Measurements from ENCODE around the gene CALN1.
"Not testable (repeated sequence)": the region's sequence is repeated elsewhere in the genome, so short reads cannot be mapped to it uniquely, and the experiment has no call there.

CALN1 gene

DNA sequence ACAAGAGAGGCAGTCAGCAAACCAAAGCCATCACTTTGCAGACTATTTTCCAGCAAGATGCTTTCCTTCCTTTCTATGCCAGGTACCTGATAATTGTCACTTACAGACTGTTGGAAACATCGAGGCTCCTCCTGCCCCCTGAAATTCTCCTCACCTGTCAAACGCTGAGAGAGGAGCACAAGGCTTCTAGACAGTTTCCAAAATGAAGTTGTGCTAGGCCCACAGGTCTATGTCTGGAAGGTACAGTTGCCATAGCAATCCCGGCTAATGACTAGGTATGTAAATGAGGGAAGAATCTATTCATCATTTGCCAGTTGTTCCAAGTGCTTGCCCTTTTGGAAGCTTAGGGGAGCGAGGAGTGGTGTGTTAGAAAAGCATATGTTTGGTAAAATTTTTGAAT, 334.4 kb downstream of the CALN1 start:
- Histone ChIP-seq H3K4me1 (ENCODE audit: insufficient read depth, low read length) (no peaks in the 10 kb centered on the region), H3K4me3 (ENCODE audit: low read length) (no peak overlapping the region), H3K27me3 (ENCODE audit: insufficient read depth, low read length) (no peaks in the 10 kb centered on the region), H2AFZ (ENCODE audit: low read depth, low read length) (no peak overlapping the region), H3K9me3 (ENCODE audit: low read length) (no peaks in the 10 kb centered on the region), H3K36me3 (ENCODE audit: insufficient read depth, low read length) (no peaks in the 10 kb centered on the region)

DNA sequence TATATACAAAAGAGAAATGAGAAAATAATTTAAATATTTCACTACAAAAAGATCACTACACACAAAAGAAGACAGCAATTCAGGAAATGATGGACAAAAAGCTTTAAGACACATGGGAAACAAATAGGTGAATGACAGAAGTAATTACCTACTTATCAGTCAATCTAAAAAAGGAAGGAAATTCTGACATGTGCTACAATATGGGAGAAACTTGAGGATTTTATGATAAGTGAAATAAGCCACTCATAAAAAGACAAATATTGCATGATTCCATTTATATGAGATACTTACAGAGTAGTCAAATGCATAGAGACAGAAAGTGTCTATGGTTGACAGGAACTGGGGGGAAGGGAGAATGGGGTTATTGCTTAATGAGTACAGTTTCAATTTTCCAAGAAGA, 339.2 kb downstream of the CALN1 start:
- H3K36me3 ChIP-seq (ENCODE audit: insufficient read depth, low read length), result no peaks in the 10 kb centered on the region
- no peak overlapping the region for H3K4me3 ChIP-seq (ENCODE audit: low read length)
- H3K9me3 ChIP-seq (ENCODE audit: low read length), result no peaks in the 10 kb centered on the region
- no peaks in the 10 kb centered on the region for H3K4me1 ChIP-seq (ENCODE audit: insufficient read depth, low read length)
- H2AFZ ChIP-seq (ENCODE audit: low read depth, low read length), result no peak overlapping the region
- H3K27me3 ChIP-seq (ENCODE audit: insufficient read depth, low read length), result no peaks in the 10 kb centered on the region

DNA sequence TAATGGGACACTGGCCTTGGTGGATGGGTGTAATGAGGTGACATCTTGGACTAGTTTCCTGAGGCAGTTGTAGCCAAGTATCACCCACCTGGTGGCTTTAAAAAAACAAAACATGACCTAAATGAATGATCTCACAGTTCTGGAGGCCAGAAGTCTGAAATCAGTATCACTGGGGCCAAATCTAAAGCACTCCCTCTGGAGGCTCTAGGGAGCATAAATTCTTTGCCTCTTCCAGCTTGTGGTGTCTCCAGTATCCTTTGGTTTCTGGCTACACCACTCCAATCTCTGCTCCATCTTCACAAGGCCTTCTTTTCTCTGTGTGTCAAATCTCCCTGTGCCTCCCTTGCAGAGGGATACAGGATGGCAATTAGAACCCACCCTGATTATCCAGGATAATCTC, 342.9 kb downstream of the CALN1 start:
- H3K27me3 ChIP-seq (ENCODE audit: insufficient read depth, low read length), result no peaks in the 10 kb centered on the region
- H3K36me3 ChIP-seq (ENCODE audit: insufficient read depth, low read length), result no peaks in the 10 kb centered on the region
- H3K9me3 ChIP-seq (ENCODE audit: low read length), result no peaks in the 10 kb centered on the region
- no peak overlapping the region for H2AFZ ChIP-seq (ENCODE audit: low read depth, low read length)
- H3K4me3 ChIP-seq (ENCODE audit: low read length), result no peak overlapping the region
- H3K4me1 ChIP-seq (ENCODE audit: insufficient read depth, low read length), result no peaks in the 10 kb centered on the region

DNA sequence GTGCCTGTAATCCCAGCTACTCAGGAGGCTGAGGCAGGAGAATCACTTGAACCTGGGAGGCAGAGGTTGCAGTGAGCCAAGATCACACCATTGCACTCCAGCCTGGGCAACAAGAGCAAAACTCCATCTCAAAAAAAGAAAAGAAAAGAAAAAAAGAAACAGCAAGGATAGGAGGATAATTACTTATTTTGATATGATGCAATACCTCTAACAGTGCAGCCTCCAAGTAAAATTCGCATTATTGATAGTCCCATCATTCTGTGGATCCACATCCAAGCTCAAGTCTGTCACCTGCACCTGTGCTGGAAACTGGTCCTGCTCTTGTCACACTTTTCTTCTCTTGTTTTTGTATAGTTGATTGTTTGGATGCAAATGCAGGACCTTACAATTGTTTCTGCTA, 346.4 kb downstream of the CALN1 start:
- not testable (repeated sequence) for H3K4me3 ChIP-seq (ENCODE audit: low read length); H2AFZ ChIP-seq (ENCODE audit: low read depth, low read length); H3K27me3 ChIP-seq (ENCODE audit: insufficient read depth, low read length); H3K36me3 ChIP-seq (ENCODE audit: insufficient read depth, low read length); H3K4me1 ChIP-seq (ENCODE audit: insufficient read depth, low read length); H3K9me3 ChIP-seq (ENCODE audit: low read length)

DNA sequence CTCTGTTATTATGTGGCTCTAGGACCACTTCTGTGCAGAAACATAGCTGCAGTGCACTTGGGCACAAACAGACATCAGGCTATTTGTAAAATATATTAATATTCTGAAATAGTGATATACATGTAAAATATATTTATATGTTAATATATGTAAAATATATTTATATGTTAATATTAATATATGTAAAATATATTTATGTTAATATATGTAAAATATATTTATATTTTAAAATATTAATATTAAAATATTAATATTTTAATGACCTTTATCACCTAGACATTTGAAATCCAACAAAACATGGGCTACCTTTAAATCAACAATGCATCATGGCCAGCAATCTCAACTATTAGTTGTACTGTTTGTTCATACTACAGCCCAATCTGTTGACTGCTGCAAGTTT, 347.2 kb downstream of the CALN1 start:
- H2AFZ ChIP-seq (ENCODE audit: low read depth, low read length), result no peak overlapping the region
- H3K4me3 ChIP-seq (ENCODE audit: low read length), result no peak overlapping the region
- no peaks in the 10 kb centered on the region for H3K27me3 ChIP-seq (ENCODE audit: insufficient read depth, low read length)
- no peaks in the 10 kb centered on the region for H3K36me3 ChIP-seq (ENCODE audit: insufficient read depth, low read length)
- no peaks in the 10 kb centered on the region for H3K4me1 ChIP-seq (ENCODE audit: insufficient read depth, low read length)
- H3K9me3 ChIP-seq (ENCODE audit: low read length), result no peaks in the 10 kb centered on the region

DNA sequence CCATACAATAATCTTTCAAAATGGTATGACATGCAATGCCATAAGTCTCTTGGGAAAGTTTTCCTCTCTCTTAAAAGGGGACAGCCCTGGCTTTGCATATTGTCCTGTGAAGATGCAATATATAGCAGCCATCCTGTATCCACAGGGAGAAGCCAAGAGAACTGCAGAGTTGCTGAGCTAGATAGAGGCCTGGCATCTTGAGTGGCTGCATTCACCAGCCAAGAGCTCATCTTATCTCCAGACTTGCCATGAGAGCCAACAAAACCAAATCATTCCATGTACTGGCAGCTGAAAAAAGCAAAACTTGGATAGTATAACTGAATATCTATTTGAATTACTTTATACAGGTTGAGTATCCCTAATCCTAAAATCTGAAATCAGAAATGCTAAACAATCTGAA, 348.8 kb downstream of the CALN1 start:
- H3K9me3 ChIP-seq (ENCODE audit: low read length), result no peaks in the 10 kb centered on the region
- H3K4me3 ChIP-seq (ENCODE audit: low read length), result no peak overlapping the region
- no peaks in the 10 kb centered on the region for H3K36me3 ChIP-seq (ENCODE audit: insufficient read depth, low read length)
- no peaks in the 10 kb centered on the region for H3K4me1 ChIP-seq (ENCODE audit: insufficient read depth, low read length)
- H3K27me3 ChIP-seq (ENCODE audit: insufficient read depth, low read length), result no peaks in the 10 kb centered on the region
- H2AFZ ChIP-seq (ENCODE audit: low read depth, low read length), result no peak overlapping the region

DNA sequence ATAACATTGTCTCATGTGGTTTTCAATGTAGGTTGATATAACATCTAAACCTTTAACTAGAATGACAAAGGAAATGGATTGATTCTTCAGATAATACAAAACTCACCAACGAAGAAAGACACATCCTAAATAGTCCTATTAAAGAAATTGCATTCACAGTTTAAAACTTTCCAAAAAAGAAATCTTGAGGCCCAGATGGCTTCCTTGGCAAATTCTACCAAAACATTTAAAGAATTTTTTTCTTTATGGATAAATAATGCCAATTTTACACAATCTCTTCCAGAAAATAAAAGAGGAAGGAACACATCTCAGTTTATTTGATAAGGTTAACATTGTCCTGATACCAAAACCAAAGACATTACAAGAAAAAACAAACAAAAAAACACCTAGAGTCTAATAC, 349.5 kb downstream of the CALN1 start:
- Histone ChIP-seq H3K9me3 (ENCODE audit: low read length) (no peaks in the 10 kb centered on the region), H3K4me1 (ENCODE audit: insufficient read depth, low read length) (no peaks in the 10 kb centered on the region), H3K27me3 (ENCODE audit: insufficient read depth, low read length) (no peaks in the 10 kb centered on the region), H2AFZ (ENCODE audit: low read depth, low read length) (no peak overlapping the region), H3K4me3 (ENCODE audit: low read length) (no peak overlapping the region), H3K36me3 (ENCODE audit: insufficient read depth, low read length) (no peaks in the 10 kb centered on the region)

DNA sequence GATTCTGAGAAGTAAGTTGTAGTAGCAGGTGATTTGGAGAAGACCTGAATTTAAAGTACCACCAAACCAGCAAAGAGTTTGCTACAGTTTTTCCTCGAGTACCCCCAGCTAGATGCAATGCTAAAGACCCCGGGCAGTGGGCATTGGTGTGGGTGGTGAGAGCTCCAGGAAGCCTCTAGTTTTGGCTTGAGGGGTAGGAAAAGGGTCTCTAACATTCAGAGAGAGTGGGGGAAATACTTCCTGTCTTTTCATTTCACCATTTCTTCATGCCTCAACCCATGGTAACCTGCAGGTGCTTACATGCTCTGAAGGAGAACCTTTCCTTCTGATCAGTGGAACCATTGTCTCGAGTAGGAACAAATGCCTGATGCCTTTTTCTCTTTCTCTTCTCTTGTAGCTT, 352.2 kb downstream of the CALN1 start:
- no peaks in the 10 kb centered on the region for H3K36me3 ChIP-seq (ENCODE audit: insufficient read depth, low read length)
- H3K4me1 ChIP-seq (ENCODE audit: insufficient read depth, low read length), result no peaks in the 10 kb centered on the region
- H2AFZ ChIP-seq (ENCODE audit: low read depth, low read length), result no peak overlapping the region
- H3K4me3 ChIP-seq (ENCODE audit: low read length), result no peak overlapping the region
- H3K27me3 ChIP-seq (ENCODE audit: insufficient read depth, low read length), result no peaks in the 10 kb centered on the region
- H3K9me3 ChIP-seq (ENCODE audit: low read length), result no peaks in the 10 kb centered on the region

DNA sequence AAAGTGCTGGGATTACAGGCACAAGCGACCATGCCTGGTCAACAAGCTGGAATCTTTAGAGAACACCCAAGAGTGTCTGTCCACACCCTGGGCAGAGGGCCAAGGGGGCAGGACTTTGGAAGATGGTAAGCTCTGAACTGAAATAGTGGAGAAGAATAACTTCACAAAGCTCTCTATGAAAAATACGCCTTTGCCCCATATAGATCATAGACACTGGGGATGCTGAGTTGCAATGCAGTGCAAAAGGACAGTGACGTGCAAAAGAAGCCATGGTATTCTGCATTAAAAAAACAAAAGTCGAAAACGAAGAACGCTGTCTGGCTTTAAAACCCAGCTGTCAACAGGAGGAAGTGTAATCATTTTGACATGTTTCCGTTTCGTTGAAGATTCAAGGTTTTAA, 353.6 kb downstream of the CALN1 start:
- H3K9me3 ChIP-seq (ENCODE audit: low read length), result no peaks in the 10 kb centered on the region
- H3K4me1 ChIP-seq (ENCODE audit: insufficient read depth, low read length), result no peaks in the 10 kb centered on the region
- H3K4me3 ChIP-seq (ENCODE audit: low read length), result no peak overlapping the region
- H3K27me3 ChIP-seq (ENCODE audit: insufficient read depth, low read length), result no peaks in the 10 kb centered on the region
- no peaks in the 10 kb centered on the region for H3K36me3 ChIP-seq (ENCODE audit: insufficient read depth, low read length)
- no peak overlapping the region for H2AFZ ChIP-seq (ENCODE audit: low read depth, low read length)

DNA sequence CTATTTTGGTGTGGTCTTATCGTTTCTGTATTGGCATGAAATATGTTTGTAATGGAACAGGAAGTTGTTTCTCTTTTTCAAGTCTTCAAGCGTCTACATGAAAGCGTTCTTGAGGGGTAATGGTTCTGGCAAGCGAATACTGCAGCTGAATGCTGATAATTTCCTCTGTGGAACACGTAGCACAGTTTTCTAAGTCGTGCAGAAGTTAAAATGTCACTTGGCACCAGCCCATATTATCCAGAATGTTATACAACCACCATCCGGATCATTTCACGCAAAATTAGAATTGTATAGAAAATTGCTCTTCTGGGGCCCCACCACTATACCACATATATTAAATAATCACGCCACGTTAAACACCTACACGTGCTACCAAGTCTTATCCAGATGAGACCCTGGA, 354.3 kb downstream of the CALN1 start:
- Histone ChIP-seq H3K27me3 (ENCODE audit: insufficient read depth, low read length) (no peaks in the 10 kb centered on the region), H3K36me3 (ENCODE audit: insufficient read depth, low read length) (no peaks in the 10 kb centered on the region), H3K4me3 (ENCODE audit: low read length) (no peak overlapping the region), H3K9me3 (ENCODE audit: low read length) (no peaks in the 10 kb centered on the region), H2AFZ (ENCODE audit: low read depth, low read length) (no peak overlapping the region), H3K4me1 (ENCODE audit: insufficient read depth, low read length) (no peaks in the 10 kb centered on the region)

DNA sequence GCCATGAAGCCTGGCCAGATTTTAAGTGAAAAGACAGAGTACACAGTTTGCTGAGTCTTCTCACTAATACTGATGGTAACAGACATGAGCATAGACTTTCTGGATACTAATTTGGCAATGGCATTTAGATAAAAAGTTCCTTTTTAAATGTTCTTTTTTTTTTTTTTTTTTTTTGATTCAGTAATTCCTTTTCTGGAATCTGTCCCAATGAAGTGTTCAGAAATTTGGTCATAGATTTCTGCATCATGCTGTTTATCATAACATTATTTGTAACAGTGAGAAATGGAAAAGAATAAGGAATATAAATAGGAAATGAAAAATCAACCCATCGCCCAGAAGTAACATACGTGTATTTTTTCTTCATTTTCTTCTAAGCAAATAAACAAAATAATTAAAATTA, 354.9 kb downstream of the CALN1 start:
- no peaks in the 10 kb centered on the region for H3K36me3 ChIP-seq (ENCODE audit: insufficient read depth, low read length)
- H3K4me3 ChIP-seq (ENCODE audit: low read length), result no peak overlapping the region
- no peaks in the 10 kb centered on the region for H3K4me1 ChIP-seq (ENCODE audit: insufficient read depth, low read length)

DNA sequence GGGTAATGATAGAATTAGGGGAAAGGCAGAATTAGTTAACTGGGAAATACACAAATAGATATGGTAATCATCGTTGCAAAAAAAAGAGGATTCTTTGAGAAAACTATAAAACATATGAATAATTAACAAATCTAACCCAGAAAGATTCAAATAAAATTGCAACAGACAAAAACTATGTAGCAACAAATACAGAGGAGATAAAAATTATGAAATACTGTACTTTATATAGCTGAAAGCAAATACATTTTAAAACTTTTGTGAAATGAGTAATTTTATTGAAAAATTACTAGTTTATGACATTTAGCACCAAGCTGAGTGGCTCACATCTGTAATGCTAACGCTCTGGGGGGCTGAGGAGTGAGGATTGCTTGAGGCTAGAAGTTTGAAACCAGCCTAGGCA, 356.7 kb downstream of the CALN1 start:
- H3K4me1 ChIP-seq (ENCODE audit: insufficient read depth, low read length), result no peaks in the 10 kb centered on the region
- H2AFZ ChIP-seq (ENCODE audit: low read depth, low read length), result no peak overlapping the region
- H3K27me3 ChIP-seq (ENCODE audit: insufficient read depth, low read length), result no peaks in the 10 kb centered on the region
- no peaks in the 10 kb centered on the region for H3K9me3 ChIP-seq (ENCODE audit: low read length)
- no peaks in the 10 kb centered on the region for H3K36me3 ChIP-seq (ENCODE audit: insufficient read depth, low read length)
- no peak overlapping the region for H3K4me3 ChIP-seq (ENCODE audit: low read length)

More for the DNA sequence above, 354.9 kb downstream of the CALN1 start:
- Histone ChIP-seq H3K9me3 (ENCODE audit: low read length) (no peaks in the 10 kb centered on the region), H2AFZ (ENCODE audit: low read depth, low read length) (no peak overlapping the region), H3K27me3 (ENCODE audit: insufficient read depth, low read length) (no peaks in the 10 kb centered on the region)

DNA sequence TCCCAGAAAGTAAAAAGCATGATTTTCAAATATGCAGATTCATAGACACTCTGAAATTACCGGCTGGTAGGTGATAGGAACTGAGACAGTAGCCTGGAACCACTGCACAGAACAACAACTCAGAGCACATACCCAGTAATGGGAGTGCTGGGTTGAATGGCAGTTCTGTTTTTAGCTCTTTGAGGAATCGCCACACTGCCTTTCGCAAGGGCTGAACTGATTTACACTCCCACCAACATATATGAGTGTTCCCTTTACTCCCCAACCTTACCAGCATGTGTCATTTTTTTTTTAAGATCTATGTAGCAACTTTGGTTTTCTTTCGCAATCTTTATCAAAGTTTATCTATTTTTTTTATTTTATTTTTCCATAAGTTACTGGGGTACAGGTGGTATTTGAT, 358.8 kb downstream of the CALN1 start:
- H2AFZ ChIP-seq (ENCODE audit: low read depth, low read length), result no peak overlapping the region
- H3K36me3 ChIP-seq (ENCODE audit: insufficient read depth, low read length), result no peaks in the 10 kb centered on the region
- no peaks in the 10 kb centered on the region for H3K4me1 ChIP-seq (ENCODE audit: insufficient read depth, low read length)
- no peaks in the 10 kb centered on the region for H3K9me3 ChIP-seq (ENCODE audit: low read length)
- H3K4me3 ChIP-seq (ENCODE audit: low read length), result no peak overlapping the region
- H3K27me3 ChIP-seq (ENCODE audit: insufficient read depth, low read length), result no peaks in the 10 kb centered on the region

DNA sequence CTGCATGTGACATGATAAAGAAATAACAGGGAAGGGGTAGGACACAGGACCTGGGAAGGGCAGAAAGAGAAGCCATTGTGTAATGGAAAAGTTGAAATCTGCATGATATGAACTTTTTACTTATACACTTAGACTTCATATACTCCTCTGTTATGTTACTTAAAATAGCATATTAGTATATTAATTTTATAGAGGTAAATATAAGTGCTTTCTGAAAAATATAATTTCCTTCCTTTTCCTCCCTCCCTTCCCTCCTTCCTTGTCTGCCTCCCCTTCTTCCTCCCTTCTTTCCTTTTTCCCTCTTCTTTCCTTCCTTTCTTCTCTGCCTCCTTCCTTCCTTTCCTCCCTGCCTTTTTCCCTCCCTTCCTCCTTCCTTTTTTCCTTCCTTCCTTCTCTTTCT, 363.7 kb downstream of the CALN1 start:
- H3K36me3 ChIP-seq (ENCODE audit: insufficient read depth, low read length), result no peaks in the 10 kb centered on the region
- no peaks in the 10 kb centered on the region for H3K4me1 ChIP-seq (ENCODE audit: insufficient read depth, low read length)

More for the DNA sequence above, 363.7 kb downstream of the CALN1 start:
- Histone ChIP-seq H3K27me3 (ENCODE audit: insufficient read depth, low read length) (no peaks in the 10 kb centered on the region), H3K9me3 (ENCODE audit: low read length) (no peaks in the 10 kb centered on the region), H2AFZ (ENCODE audit: low read depth, low read length) (no peak overlapping the region), H3K4me3 (ENCODE audit: low read length) (no peak overlapping the region)

Measured in neuron (in vitro differentiated cells).